PFSK-1 (cell line): Measurements from ENCODE around the gene SORBS2.

Source experiments
- FOXP2 ChIP-seq: optimal IDR thresholded peaks from 2 replicates; pipeline ENCODE3; 2011; ENCODE audit warnings: borderline replicate concordance, control low read depth, inconsistent platforms; ENCODE audit not compliant: insufficient read depth; ENCODE audit errors: extremely low read length, extremely low read depth
- POLR2AphosphoS5 ChIP-seq: IDR thresholded peaks from 2 replicates; pipeline ENCODE4 v1.6.1; 2012; ENCODE audit warnings: low read depth, mild to moderate bottlenecking, control low read depth, low read length, moderate library complexity
- REST ChIP-seq, 2 experiments: IDR thresholded peaks; 2 replicates each; pipeline versions ENCODE4 v1.6.1 to v1.8.0; 2011 to 2012; ENCODE audit warnings: low read depth in 2 of 2, low read length in 2 of 2, control low read depth in 1 of 2, inconsistent platforms in 1 of 2, mild to moderate bottlenecking in 1 of 2, moderate library complexity in 1 of 2; ENCODE audit not compliant: insufficient read depth in 1 of 2
- SIN3A ChIP-seq: IDR thresholded peaks from 2 replicates; pipeline ENCODE4 v1.6.1; 2012; ENCODE audit warnings: mild to moderate bottlenecking, low read length, moderate library complexity, borderline replicate concordance; ENCODE audit not compliant: insufficient read depth
- TAF1 ChIP-seq: IDR thresholded peaks from 2 replicates; pipeline ENCODE4 v1.6.1; 2012; ENCODE audit warnings: low read length, control low read depth, borderline replicate concordance; ENCODE audit not compliant: insufficient read depth

SORBS2 gene

GRCh38 chr4:185654311-185654710 is 157.7 kb downstream of the SORBS2 start:
- TF ChIP-seq SIN3A: no peak
- TF ChIP-seq FOXP2: no peak
- TF ChIP-seq REST (IDR thresholded peaks at IDR 0.05; ENCODE audit: insufficient read depth in 1 of 2, low read depth in 2 of 2, low read length in 2 of 2): no peak
- TF ChIP-seq POLR2AphosphoS5: no peak
- no peak for TF ChIP-seq TAF1

DNA sequence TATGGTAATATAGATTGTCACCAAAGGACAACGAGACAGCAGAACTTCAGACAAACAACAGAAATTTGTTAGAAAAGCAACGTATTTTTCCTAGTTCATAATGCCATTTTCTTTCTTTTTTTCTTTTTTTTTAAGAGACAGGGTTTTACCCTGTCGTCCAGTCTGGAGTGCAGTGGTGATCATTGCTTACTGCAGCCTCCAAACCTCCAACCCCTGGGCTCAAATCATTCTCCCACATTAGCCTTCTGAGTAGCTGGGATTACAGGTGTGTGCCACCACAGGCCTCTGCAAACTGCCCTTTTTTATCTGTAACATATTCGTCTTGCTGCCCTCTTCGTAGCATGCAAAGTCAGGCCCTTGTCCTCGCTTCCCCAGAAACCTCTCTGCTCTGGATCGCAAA is 160.1 kb downstream of the SORBS2 start:
- TF ChIP-seq FOXP2 (no peak), POLR2AphosphoS5 (no peak), SIN3A (no peak), REST (IDR thresholded peaks at IDR 0.05; ENCODE audit: insufficient read depth in 1 of 2, low read depth in 2 of 2, low read length in 2 of 2) (no peak), TAF1 (no peak)

DNA sequence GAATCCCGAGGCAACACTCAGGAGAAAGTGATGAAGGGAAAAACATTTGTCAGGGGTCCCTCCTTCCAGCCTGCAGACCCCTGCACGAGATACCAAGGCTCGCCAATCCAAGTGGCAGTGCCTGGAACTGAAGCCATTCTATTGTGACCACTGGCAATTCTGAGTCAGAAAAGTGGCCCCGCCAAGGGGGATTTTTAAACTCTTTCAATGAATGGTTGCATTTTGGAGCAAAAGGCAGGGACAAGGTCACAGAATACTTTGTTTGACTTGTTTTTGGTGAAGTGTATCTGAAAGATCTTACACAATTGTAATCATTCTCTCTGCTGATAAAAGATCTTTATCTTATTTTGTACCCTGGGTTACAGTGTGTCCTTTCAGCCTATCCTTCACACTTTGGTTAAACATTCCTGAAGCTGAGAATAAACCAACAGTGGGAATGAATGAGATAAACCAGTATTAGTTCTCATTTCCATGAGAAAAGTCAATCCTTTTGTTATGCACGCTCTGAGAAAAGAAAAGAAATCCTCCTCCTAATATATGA is 160.8 kb downstream of the SORBS2 start:
- TF ChIP-seq REST (IDR thresholded peaks at IDR 0.05; ENCODE audit: insufficient read depth in 1 of 2, low read depth in 2 of 2, low read length in 2 of 2): no peak
- TF ChIP-seq SIN3A: no peak
- TF ChIP-seq FOXP2: no peak
- TF ChIP-seq POLR2AphosphoS5: no peak
- no peak for TF ChIP-seq TAF1

DNA sequence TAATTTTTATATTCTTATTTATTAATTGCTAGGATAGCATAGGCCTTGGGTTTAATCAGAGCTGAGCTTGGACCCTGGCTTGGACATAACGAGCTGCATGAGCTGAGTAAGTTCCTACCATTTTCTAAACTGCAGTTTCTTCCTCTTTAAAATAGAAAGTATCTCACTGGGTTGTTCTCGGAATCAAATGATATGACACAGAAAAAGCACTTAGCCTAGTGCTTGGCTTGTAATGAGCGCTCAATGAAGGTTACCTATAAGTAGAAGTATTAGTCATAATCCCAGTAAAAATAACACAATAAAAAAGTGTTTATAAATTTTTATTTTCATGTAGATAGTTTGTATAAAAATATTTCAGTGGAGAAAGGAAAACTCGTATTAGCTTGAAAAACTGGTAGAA is 163.4 kb downstream of the SORBS2 start:
- TF ChIP-seq REST (IDR thresholded peaks at IDR 0.05; ENCODE audit: insufficient read depth in 1 of 2, low read depth in 2 of 2, low read length in 2 of 2) (no peak), SIN3A (no peak), TAF1 (no peak), POLR2AphosphoS5 (no peak)

GRCh38 chr4:185645403-185645802 is 166.6 kb downstream of the SORBS2 start:
- TF ChIP-seq FOXP2 (no peak), REST (IDR thresholded peaks at IDR 0.05; ENCODE audit: insufficient read depth in 1 of 2, low read depth in 2 of 2, low read length in 2 of 2) (no peak), SIN3A (no peak), POLR2AphosphoS5 (no peak), TAF1 (no peak)
